Measurements from ENCODE around the gene SLC25A25.

DNA sequence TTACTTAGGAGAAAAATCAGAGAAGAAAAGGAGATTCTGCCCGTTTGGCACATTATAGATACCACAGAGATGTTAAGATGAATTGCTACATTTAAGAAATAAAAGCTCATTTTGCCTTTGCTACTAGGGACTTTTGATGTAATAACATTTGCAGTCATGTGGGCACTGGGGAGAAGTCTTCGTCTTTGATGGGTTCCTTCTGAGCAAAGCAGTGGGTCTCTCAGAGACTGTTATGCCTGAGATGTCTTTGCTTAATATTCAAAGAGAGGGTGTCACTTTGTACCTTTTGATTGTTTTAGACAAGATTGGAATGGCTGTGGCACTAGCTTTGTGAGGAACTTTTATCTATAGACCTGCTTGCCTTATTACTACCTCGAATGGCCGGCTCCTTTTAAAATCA is 25.0 kb downstream of the SLC25A25 start:
- TF ChIP-seq EZH2 (IDR thresholded peaks at IDR 0.05) (no peak), POLR2AphosphoS5 (IDR thresholded peaks at IDR 0.05; ENCODE audit: borderline replicate concordance, low read depth, low read length) (no peak)
